NCI-H82 treated with DMSO at 0.1 percent for 48 hours (cell line): ENCODE data around the gene MMEL1.
"Not testable (repeated sequence)": the region's sequence is repeated elsewhere in the genome, so short reads cannot be mapped to it uniquely, and the experiment has no call there.

Experiments
- DNase-seq: peaks from one replicate; lab custom pipeline; 2025; ENCODE audit not compliant: unreplicated experiment; lab: John Stamatoyannopoulos, UW

Gene MMEL1, protein sequence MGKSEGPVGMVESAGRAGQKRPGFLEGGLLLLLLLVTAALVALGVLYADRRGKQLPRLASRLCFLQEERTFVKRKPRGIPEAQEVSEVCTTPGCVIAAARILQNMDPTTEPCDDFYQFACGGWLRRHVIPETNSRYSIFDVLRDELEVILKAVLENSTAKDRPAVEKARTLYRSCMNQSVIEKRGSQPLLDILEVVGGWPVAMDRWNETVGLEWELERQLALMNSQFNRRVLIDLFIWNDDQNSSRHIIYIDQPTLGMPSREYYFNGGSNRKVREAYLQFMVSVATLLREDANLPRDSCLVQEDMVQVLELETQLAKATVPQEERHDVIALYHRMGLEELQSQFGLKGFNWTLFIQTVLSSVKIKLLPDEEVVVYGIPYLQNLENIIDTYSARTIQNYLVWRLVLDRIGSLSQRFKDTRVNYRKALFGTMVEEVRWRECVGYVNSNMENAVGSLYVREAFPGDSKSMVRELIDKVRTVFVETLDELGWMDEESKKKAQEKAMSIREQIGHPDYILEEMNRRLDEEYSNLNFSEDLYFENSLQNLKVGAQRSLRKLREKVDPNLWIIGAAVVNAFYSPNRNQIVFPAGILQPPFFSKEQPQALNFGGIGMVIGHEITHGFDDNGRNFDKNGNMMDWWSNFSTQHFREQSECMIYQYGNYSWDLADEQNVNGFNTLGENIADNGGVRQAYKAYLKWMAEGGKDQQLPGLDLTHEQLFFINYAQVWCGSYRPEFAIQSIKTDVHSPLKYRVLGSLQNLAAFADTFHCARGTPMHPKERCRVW

DNA sequence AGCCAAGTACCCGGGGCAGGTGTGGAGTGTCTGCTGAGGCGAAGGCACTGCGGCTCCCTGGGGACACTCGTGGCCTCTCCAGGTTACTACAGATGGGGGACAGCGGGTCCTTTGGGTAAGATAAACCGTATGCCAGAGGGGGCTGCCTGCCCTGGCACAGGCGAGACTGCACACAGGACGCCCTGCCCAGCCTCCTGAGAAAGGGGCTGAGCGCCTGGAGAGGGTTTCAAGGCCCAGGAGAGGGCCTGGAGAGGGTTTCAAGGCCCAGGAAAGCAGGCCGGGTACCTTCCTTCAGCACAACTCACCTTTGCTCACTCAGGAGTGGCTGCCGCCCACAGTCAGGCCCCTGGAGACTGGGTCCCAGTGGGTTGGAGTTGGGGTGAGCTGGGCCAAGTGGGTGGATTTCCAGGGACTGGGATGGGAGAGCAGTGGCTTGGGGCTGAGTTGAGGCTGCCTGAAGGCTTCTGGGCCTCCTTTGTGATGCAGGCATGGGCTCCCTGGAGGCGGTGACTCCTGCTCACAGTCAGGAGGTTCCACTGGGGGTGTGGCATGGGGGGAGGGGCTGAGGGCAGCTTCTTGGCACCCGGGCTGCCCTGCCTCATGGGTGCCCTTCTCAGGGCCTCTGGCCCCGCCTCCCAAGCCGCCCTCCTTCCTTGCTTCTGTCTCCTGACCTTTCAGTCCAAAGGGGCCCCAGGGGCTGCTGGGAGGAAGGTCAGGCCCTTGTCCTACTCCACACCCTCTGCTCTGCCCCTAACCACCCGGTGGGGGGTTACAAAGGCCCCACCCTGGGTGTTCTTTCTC lies at the start of gene MMEL1:
Gene MMEL1, minus strand, starts transcription at position 456 of the 801 bp plus-strand sequence. CDS start 3,532 bp downstream, outside the sequence.
- no peak for DNase-seq

DNA sequence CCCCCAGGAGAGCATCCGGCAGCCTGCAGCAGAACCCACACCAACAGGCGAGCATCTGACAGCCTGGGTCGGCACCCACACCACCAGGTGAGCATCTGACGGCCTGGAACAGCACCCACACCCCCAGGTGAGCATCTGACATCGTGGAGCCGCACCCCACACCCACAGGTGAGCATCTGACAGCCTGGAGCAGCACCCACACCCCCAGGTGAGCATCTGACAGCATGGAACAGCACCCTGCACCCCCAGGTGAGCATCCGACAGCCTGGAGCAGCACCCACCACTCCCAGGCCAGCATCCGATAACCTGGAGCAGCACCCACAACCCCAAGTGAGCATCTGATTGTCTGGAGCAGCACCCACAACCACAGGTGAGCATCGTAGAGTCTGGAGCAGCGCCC lies 43.9 kb upstream of the MMEL1 start:
- DNase-seq, result not testable (repeated sequence)

DNA sequence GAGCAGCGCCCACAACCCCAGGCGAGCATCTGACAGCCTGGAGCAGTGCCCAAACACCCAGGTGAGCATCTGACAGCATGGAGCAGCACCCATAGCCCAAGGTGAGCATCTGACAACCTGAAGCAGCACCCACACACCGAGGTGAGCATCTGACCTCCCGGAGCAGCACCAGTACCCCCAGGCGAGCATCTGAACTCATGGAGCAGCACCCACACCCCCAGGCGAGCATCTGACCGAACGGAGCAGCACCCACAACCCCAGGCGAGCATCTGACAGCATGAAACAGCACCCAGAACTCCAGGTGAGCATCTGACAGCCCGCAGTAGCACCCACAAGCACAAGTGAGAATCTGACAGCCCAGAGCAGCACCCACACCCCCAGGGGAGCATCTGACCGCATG lies 38.8 kb upstream of the MMEL1 start:
- not testable (repeated sequence) for DNase-seq

DNA sequence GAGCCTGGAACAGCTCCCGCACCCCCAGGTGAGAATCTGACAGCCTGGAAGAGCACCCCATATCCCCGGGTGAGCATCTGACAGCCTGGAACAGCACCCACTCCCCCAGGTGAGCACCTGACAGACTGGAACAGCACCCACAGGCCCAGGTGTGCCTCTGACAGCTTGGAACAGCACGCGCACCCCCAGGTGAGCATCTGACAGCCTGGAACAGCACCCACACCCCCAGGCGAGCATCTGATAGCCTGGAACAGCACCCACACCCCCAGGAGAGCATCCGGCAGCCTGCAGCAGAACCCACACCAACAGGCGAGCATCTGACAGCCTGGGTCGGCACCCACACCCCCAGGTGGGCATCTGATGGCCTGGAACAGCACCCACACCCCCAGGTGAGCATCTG lies 27.0 kb upstream of the MMEL1 start:
- DNase-seq, result not testable (repeated sequence)

DNA sequence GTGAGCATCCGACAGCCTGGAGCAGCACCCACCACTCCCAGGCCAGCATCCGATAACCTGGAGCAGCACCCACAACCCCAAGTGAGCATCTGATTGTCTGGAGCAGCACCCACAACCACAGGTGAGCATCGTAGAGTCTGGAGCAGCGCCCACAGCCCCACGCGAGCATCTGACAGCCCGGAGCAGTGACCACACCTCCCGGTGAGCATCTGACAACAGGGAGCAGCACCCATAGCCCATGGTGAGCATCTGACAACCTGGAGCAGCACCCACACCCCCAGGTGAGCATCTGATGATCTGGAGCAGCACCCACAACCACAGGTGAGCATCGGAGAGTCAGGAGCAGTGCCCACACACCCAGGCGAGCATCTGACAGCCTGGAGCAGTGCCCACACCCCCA lies 25.1 kb upstream of the MMEL1 start:
- DNase-seq, result not testable (repeated sequence)

DNA sequence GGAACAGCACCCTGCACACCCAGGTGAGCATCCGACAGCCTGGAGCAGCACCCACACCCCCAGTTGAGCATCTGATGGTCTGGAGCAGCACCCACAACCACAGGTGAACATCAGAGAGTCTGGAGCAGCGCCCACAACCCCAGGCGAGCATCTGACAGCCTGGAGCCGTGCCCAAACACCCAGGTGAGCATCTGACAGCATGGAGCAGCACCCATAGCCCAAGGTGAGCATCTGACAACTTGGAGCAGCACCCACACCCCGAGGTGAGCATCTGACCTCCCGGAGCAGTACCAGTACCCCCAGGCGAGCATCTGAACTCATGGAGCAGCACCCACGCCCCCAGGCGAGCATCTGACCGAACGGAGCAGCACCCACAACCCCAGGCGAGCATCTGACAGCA lies 24.3 kb upstream of the MMEL1 start:
- DNase-seq, result not testable (repeated sequence)

DNA sequence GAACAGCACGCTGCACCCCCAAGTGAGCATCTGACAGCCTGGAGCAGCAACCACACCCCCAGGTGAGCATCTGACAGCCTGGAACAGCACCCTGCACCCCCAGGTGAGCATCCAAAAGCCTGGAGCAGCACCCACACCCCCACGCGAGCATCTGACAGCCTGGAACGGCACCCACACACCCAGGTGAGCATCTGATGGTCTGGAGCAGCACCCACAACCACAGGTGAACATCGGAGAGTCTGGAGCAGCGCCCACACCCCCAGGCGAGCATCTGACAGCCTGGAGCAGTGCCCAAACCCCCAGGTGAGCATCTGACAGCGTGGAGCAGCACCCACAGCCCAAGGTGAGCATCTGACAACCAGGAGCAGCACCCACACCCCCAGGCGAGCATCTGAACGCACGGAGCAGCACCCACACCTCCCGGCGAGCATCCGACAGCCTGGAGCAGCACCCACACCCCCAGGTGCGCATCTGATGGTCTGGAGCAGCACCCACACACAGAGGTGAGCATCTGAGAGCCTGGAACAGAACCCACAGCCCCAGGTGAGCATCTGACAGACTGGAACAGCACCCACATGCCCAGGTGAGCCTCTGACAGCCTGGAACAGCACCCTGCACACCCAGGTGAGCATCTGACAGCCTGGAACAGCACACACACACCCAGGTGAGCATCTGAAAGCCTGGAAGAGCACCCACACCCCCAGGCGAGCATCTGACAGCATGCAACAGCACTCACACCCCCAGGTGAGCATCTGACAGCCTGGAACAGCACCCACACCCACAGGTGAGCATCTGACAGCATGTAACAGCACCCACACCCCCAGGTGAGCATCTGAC lies 23.0 kb upstream of the MMEL1 start:
- not testable (repeated sequence) for DNase-seq

DNA sequence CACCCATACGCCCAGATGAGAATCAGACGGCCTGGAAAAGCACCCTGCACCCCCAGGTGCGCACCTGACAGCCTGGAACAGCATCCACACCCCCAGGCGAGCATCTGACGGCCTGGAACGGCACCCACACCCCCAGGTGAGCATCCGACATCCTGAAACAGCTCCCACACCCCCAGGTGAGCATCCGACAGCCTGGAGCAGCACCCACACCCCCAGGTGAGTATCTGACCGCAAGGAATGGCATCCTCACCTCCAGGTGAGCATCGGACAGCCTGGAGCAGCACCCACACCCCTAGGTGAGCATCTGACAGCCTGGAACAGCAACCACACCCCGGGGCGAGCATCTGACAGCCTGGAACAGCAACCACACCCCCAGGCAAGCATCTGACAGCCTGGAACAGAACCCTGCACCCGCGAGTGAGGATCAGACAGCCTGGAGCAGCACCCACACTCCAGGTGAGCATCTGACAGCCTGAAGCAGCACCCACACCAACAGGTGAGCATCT lies 21.7 kb upstream of the MMEL1 start:
- not testable (repeated sequence) for DNase-seq

DNA sequence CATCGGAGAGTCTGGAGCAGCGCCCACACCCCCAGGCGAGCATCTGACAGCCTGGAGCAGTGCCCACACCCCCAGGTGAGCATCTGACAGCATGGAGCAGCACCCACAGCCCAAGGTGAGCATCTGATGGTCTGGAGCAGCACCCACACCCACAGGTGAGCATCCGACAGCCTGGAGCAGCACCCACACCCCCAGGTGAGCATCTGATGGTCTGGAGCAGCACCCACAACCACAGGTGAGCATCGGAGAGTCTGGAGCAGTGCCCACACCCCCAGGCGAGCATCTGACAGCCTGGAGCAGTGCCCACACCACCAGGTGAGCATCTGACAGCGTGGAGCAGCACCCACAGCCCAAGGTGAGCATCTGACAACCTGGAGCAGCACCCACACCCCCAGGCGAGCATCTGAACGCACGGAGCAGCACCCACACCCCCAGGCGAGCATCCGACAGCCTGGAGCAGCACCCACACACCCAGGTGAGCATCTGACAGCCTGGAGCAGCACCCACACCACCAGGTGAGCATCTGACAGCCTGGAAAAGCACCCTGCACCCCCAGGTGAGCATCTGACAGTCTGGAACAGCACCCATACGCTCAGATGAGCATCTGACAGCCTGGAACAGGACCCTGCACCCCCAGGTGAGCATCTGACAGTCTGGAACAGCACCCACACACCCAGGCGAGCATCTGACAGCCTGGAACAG lies 21.1 kb upstream of the MMEL1 start:
- DNase-seq, result not testable (repeated sequence)

DNA sequence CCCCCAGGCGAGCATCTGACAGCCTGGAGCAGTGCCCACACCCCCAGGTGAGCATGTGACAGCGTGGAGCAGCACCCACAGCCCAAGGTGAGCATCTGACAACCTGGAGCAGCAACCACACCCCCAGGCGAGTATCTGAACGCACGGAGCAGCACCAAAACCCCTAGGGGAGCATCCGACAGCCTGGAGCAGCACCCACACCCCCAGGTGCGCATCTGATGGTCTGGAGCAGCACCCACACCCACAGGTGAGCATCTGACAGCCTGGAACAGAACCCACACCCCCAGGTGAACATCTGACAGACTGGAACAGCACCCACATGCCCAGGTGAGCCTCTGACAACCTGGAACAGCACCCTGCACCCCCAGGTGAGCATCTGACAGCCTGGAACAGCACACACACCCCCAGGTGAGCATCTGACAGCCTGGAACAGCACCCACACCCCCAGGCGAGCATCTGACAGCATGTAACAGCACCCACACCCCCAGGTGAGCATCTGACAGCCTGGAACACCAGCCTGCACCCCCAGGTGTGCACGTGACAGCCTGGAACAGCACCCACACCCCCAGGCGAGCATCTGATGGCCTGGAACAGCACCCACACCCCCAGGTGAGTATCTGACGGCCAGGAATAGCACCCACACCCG lies 20.2 kb upstream of the MMEL1 start:
- DNase-seq, result not testable (repeated sequence)

DNA sequence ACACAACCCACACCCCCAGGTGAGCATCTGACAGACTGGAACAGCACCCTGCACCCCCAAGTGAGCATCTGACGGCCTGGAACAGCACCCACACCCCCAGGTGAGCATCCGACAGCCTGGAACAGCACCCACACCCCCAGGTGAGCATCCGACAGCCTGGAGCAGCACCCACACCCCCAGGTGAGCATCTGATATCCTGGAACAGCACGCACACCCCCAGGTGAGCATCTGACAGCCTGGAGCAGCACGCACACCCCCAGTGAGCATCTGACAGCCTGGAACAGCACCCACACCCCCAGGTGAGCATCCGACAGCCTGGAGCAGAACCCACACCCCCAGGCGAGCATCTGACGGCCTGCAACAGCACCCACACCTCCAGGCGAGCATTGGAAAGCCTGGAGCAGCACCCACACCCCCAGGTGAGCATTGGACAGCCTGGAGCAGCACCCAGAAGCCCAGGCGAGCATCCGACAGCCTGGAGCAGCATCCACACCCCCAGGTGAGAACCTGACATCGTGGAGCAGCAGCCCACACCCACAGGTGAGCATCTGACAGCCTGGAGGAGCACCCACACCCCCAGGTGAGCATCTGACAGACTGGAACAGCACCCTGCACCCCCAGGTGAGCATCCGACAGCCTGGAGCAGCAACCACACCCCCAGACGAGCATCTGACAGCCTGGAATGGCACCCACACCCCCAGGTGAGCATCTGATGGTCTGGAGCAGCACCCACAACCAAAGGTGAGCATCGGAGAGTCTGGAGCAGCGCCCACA lies 19.5 kb upstream of the MMEL1 start:
- DNase-seq, result not testable (repeated sequence)

DNA sequence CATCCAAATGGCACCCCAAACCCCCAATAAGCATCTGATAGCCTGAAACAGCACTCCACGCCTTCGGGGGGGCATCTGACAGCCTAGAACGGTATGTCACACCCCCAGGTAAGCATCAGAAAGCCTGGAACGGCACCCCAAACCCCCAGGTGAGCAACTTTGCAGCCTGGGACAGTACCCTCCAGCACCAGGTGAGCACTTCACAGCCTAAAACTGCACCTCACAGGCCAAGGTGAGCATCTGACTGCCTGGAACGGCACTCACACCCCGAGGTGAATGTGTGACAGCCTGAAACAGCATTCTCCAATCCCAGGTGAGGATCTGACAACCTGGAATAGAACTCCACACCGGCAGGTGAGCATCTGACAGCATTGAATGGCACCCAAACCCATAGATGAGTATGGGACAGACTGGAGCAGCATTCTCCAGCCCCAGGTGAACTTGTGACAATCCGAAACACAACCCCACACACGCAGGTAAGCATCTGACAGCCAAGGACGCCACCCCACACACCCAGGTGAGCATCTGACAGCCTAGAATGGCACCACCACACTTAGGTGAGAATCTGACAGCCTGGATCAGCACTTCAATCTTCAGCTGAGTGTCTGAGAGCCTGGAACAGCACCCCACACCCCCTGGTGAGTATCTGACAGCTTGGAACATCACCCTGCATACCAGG lies 18.3 kb upstream of the MMEL1 start:
- DNase-seq, result no peak

DNA sequence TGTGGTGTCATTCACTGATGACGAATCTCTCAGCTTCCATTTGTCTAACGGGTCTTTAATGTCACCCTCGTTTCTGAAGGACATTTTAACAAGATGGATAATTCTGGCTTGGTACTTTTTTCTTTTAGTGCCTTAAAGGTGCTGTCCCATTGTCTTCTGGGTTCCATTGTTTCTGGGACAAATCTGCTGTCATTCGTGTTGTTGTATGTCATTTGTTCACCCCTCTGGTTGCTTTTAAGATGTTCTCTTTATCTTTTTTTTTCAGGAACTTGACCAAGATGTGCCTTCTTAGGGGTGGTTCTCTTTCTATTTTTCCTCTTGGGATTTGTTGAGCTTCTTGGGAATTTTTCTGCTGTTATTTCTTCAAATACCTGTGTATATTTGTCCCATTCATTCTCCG lies 14.0 kb upstream of the MMEL1 start:
- no peak for DNase-seq

DNA sequence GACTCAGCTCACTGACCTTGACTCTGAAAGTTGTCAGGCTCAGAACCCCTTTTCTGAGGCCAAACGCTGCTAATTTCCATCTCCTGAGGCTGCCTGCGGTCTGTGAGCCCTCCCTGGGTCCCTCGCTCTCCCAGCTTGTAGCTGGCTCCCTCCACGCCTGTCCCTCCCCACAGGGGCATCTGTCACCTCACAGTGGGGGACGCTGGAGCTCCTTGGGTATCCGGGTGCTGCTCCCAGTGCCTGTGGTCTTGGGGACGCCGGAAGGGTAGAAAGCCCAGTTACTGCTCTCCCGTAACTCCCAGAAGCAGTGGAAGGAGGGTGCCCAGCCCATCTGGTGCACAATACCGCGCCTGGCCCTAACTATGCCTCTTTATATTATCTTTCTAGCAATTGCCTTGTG lies 13.0 kb upstream of the MMEL1 start:
- no peak for DNase-seq

DNA sequence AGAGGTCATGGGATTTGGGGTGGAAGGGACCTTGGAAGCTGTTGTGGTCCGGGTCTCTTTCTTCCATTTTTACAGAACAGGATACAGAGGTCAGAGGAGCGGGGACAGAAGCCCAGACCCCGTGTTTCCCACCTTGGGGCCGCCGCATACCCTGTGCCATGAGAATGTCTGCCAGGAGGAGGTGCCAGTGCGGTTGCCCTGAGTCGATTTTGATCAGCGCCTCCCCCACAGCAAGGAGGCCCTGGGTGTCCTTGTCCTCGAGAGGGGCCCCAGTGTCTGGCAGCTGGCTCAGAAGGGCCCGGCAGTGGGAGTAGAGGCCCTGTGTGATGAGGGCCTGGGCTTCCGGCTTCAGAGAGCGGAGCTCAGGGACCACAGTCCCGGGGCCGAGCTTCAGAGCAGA lies 12.3 kb upstream of the MMEL1 start:
- no peak for DNase-seq

DNA sequence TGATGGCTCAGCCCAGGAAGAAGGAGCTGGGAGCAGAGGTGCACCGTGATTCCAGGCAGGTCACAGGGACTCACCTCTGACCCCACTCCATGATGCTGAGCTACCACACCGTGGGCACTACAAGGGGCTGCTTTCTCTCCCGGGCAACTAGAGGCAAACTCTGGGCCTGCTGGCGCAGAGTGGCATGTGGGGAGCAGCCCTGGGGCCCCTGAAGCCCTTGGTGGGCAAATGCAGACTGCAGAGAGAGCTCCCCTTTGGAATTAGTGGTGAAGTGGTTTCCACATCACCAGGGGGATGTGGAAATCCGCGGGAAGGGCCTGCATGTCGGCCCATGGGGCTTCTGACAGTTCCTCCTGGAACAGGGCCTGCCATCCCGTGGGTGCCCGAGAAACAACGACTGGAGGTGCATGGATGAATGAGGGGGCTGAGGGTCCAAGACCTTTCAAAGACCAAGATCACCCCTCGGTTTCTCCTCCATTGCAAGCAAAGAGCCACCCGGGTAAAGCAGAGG lies 11.8 kb upstream of the MMEL1 start:
- DNase-seq, result no peak

DNA sequence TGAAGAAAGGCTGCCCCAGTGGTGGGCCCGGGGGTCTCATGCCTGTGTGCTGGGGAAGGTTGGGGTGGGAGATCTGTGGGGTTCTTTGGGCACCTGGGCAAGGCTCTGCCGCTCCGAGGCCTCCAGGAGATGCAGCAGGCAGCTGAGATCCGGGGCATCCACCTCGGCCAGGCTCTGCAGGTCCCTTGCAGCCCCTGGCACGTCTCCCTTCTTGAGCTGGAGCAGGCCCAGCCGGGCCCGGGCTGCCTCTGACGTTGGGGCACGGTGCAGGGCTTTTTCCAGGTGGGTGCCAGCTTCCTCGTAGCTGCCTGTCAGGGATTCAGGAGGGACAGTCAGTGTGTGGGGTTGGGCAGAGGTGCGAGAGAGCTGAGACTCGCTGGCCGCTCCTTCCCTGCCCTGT lies 11.4 kb upstream of the MMEL1 start:
- no peak for DNase-seq
